Measurements from ENCODE around the gene ARSH. TPM values are rescaled to one million over a fixed set of nuclear protein-coding genes. Genes with fewer than 3 reads are reported as not detected.
"Not testable (repeated sequence)": the region's sequence is repeated elsewhere in the genome, so short reads cannot be mapped to it uniquely, and the experiment has no call there.

ARSH gene, protein sequence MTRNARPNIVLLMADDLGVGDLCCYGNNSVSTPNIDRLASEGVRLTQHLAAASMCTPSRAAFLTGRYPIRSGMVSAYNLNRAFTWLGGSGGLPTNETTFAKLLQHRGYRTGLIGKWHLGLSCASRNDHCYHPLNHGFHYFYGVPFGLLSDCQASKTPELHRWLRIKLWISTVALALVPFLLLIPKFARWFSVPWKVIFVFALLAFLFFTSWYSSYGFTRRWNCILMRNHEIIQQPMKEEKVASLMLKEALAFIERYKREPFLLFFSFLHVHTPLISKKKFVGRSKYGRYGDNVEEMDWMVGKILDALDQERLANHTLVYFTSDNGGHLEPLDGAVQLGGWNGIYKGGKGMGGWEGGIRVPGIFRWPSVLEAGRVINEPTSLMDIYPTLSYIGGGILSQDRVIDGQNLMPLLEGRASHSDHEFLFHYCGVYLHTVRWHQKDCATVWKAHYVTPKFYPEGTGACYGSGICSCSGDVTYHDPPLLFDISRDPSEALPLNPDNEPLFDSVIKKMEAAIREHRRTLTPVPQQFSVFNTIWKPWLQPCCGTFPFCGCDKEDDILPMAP
- polyA plus RNA-seq (2013) = not detected

DNA sequence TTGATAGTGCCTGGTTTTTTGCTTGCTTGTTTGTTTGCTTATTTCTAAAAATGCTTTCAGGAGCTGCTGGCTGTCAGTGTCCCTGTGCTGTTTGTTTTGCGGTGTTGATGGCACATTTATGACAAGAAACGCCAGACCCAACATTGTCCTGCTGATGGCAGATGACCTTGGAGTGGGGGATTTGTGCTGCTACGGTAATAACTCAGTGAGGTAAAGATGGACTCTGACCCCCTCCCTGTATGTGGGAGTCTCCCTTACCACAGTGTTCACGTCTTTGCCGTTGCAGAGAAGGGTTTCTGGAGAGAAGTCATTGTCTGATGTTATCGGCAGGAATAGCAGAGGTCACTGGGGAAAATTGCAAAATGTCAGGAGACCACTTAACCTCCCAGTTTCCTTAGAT is at the start of gene ARSH:
Gene ARSH, plus strand, starts transcription at position 52 of the 400 bp plus-strand sequence. Its CDS starts 67 bp downstream, at position 119.
- CTCF ChIA-PET = no interaction called here
- Histone ChIP-seq H3K27ac (ENCODE audit: insufficient read depth in 1 of 2, low read depth in 1 of 2, low read length in 2 of 2, poor library complexity in 1 of 2, severe bottlenecking in 2 of 2) (no peak within 1 kb of the TSS), H3K9me3 (ENCODE audit: control extremely low read depth in 1 of 5, control insufficient read depth in 4 of 5, insufficient read depth in 2 of 5, low read depth in 1 of 5, low read length in 4 of 5) (peaks cover 0 to 8% (median 0%) of the 10 kb centered on the region in 5 experiments), H3K27me3 (replicated peaks in 2 of 5; ENCODE audit: control insufficient read depth in 4 of 5, insufficient read depth in 5 of 5, low read length in 4 of 5) (no peaks in the 10 kb centered on the region), H3K36me3 (ENCODE audit: control insufficient read depth in 4 of 4, insufficient read depth in 4 of 4, low read length in 3 of 4) (no peaks in the 10 kb centered on the region), H3K4me3 (ENCODE audit: control insufficient read depth in 1 of 7, extremely low read depth in 1 of 7, insufficient read depth in 4 of 7, low read depth in 2 of 7, low read length in 6 of 7) (no peak within 1 kb of the TSS), H3K4me1 (ENCODE audit: control extremely low read depth in 1 of 4, control insufficient read depth in 4 of 4, insufficient read depth in 4 of 4, low read length in 3 of 4) (no peaks in the 10 kb centered on the region)
- WGBS (ENCODE audit: insufficient coverage) = 69% methylated on average over 5 of the region's 6 CpGs
- DNase-seq = no peak
- POLR2A ChIA-PET = no interaction called here

GRCh38 chrX:2958199-2958598 is 48.1 kb upstream of the ARSH start:
- no peaks in the 10 kb centered on the region for H3K9me3 ChIP-seq (ENCODE audit: control extremely low read depth in 1 of 5, control insufficient read depth in 4 of 5, insufficient read depth in 2 of 5, low read depth in 1 of 5, low read length in 4 of 5)
- peaks cover 0 to 3% (median 0%) of the 10 kb centered on the region in 5 experiments for H3K27me3 ChIP-seq (replicated peaks in 2 of 5; ENCODE audit: control insufficient read depth in 4 of 5, insufficient read depth in 5 of 5, low read length in 4 of 5)
- no peaks in the 10 kb centered on the region for H3K36me3 ChIP-seq (ENCODE audit: control insufficient read depth in 4 of 4, insufficient read depth in 4 of 4, low read length in 3 of 4)
- ChIA-PET CTCF (no interaction called here), POLR2A (interaction anchor here (0.7 kb wide), 1 partner anchor 144 kb away, joined by 3 read pairs; no protein-coding TSS in a partner anchor)
- no peak overlapping the region for H3K27ac ChIP-seq (ENCODE audit: insufficient read depth in 1 of 2, low read depth in 1 of 2, low read length in 2 of 2, poor library complexity in 1 of 2, severe bottlenecking in 2 of 2)
- H3K4me1 ChIP-seq (ENCODE audit: control extremely low read depth in 1 of 4, control insufficient read depth in 4 of 4, insufficient read depth in 4 of 4, low read length in 3 of 4) = no peaks in the 10 kb centered on the region
- DNase-seq = peak in 1 of 3 donors; percentile 8
- no peak overlapping the region for H3K4me3 ChIP-seq (ENCODE audit: control insufficient read depth in 1 of 7, extremely low read depth in 1 of 7, insufficient read depth in 4 of 7, low read depth in 2 of 7, low read length in 6 of 7)
- 93% methylated on average over 5 of the region's 9 CpGs for WGBS (ENCODE audit: insufficient coverage)

GRCh38 chrX:2960861-2961515 is 45.4 kb upstream of the ARSH start:
- no peak overlapping the region for H3K4me3 ChIP-seq (ENCODE audit: control insufficient read depth in 1 of 7, extremely low read depth in 1 of 7, insufficient read depth in 4 of 7, low read depth in 2 of 7, low read length in 6 of 7)
- peaks cover 0 to 3% (median 0%) of the 10 kb centered on the region in 5 experiments for H3K27me3 ChIP-seq (replicated peaks in 2 of 5; ENCODE audit: control insufficient read depth in 4 of 5, insufficient read depth in 5 of 5, low read length in 4 of 5)
- no peak overlapping the region for H3K27ac ChIP-seq (ENCODE audit: insufficient read depth in 1 of 2, low read depth in 1 of 2, low read length in 2 of 2, poor library complexity in 1 of 2, severe bottlenecking in 2 of 2)
- H3K9me3 ChIP-seq (ENCODE audit: control extremely low read depth in 1 of 5, control insufficient read depth in 4 of 5, insufficient read depth in 2 of 5, low read depth in 1 of 5, low read length in 4 of 5) = no peaks in the 10 kb centered on the region
- no peak for DNase-seq
- POLR2A ChIA-PET = no interaction called here
- no peaks in the 10 kb centered on the region for H3K36me3 ChIP-seq (ENCODE audit: control insufficient read depth in 4 of 4, insufficient read depth in 4 of 4, low read length in 3 of 4)
- WGBS (ENCODE audit: insufficient coverage) = 87% methylated on average over 14 of the region's 14 CpGs
- H3K4me1 ChIP-seq (ENCODE audit: control extremely low read depth in 1 of 4, control insufficient read depth in 4 of 4, insufficient read depth in 4 of 4, low read length in 3 of 4) = no peaks in the 10 kb centered on the region
- CTCF ChIA-PET = no interaction called here

DNA sequence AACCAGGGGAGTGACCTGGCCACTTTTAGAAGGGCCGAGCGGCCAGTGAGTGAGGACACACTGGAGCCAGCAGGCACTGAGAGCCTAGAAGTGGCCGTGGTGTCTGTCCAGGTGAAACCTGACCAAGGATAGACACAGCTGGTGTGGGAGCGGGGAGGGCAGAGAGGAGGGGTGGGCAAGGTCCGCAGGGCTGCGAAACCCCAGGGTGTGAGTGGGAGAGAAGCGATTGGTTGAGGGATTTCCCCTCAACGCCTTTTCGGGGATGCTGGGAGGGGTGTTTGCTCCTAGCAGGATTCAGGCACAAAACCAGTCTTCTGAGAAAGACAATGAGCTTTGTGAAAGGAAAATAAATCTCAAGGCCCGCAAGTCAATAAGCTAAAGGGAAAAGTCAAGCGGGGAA is 44.0 kb upstream of the ARSH start:
- 69% methylated on average over 8 of the region's 11 CpGs for WGBS (ENCODE audit: insufficient coverage)
- CTCF ChIA-PET = no interaction called here
- H3K4me3 ChIP-seq (ENCODE audit: control insufficient read depth in 1 of 7, extremely low read depth in 1 of 7, insufficient read depth in 4 of 7, low read depth in 2 of 7, low read length in 6 of 7) = no peak overlapping the region

DNA sequence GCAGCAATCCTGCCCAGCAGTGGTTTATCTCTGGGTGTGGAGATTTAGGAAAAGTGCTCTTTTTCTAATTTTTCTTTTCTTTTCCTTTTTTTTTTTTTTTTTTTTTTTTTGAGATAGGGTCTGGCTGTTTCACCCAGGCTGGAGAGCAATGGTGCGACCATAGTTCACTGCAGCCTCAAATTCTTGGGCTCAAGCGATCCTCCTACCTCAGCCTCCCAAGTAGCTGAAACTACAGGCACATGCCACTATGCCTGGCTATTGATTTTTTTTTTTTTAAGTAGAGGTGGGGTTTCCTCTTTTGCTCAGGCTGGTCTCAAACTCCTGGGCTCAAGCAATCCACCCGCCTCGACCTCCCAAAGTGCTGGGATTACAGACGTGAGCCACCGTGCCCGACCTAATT is 42.9 kb upstream of the ARSH start:
- 100% methylated on average over 2 of the region's 7 CpGs for WGBS (ENCODE audit: insufficient coverage)
- DNase-seq; H3K27ac ChIP-seq (ENCODE audit: insufficient read depth in 1 of 2, low read depth in 1 of 2, low read length in 2 of 2, poor library complexity in 1 of 2, severe bottlenecking in 2 of 2); H3K36me3 ChIP-seq (ENCODE audit: control insufficient read depth in 4 of 4, insufficient read depth in 4 of 4, low read length in 3 of 4); H3K9me3 ChIP-seq (ENCODE audit: control extremely low read depth in 1 of 5, control insufficient read depth in 4 of 5, insufficient read depth in 2 of 5, low read depth in 1 of 5, low read length in 4 of 5); H3K4me1 ChIP-seq (ENCODE audit: control extremely low read depth in 1 of 4, control insufficient read depth in 4 of 4, insufficient read depth in 4 of 4, low read length in 3 of 4); CTCF ChIA-PET; POLR2A ChIA-PET; H3K4me3 ChIP-seq (ENCODE audit: control insufficient read depth in 1 of 7, extremely low read depth in 1 of 7, insufficient read depth in 4 of 7, low read depth in 2 of 7, low read length in 6 of 7); H3K27me3 ChIP-seq (replicated peaks in 2 of 5; ENCODE audit: control insufficient read depth in 4 of 5, insufficient read depth in 5 of 5, low read length in 4 of 5): not testable (repeated sequence)

More for the DNA sequence above, 44.0 kb upstream of the ARSH start:
- no peaks in the 10 kb centered on the region for H3K9me3 ChIP-seq (ENCODE audit: control extremely low read depth in 1 of 5, control insufficient read depth in 4 of 5, insufficient read depth in 2 of 5, low read depth in 1 of 5, low read length in 4 of 5)
- no peaks in the 10 kb centered on the region for H3K4me1 ChIP-seq (ENCODE audit: control extremely low read depth in 1 of 4, control insufficient read depth in 4 of 4, insufficient read depth in 4 of 4, low read length in 3 of 4)
- POLR2A ChIA-PET = no interaction called here
- peaks cover 0 to 3% (median 0%) of the 10 kb centered on the region in 5 experiments for H3K27me3 ChIP-seq (replicated peaks in 2 of 5; ENCODE audit: control insufficient read depth in 4 of 5, insufficient read depth in 5 of 5, low read length in 4 of 5)
- no peak overlapping the region for H3K27ac ChIP-seq (ENCODE audit: insufficient read depth in 1 of 2, low read depth in 1 of 2, low read length in 2 of 2, poor library complexity in 1 of 2, severe bottlenecking in 2 of 2)
- DNase-seq = no peak
- no peaks in the 10 kb centered on the region for H3K36me3 ChIP-seq (ENCODE audit: control insufficient read depth in 4 of 4, insufficient read depth in 4 of 4, low read length in 3 of 4)

DNA sequence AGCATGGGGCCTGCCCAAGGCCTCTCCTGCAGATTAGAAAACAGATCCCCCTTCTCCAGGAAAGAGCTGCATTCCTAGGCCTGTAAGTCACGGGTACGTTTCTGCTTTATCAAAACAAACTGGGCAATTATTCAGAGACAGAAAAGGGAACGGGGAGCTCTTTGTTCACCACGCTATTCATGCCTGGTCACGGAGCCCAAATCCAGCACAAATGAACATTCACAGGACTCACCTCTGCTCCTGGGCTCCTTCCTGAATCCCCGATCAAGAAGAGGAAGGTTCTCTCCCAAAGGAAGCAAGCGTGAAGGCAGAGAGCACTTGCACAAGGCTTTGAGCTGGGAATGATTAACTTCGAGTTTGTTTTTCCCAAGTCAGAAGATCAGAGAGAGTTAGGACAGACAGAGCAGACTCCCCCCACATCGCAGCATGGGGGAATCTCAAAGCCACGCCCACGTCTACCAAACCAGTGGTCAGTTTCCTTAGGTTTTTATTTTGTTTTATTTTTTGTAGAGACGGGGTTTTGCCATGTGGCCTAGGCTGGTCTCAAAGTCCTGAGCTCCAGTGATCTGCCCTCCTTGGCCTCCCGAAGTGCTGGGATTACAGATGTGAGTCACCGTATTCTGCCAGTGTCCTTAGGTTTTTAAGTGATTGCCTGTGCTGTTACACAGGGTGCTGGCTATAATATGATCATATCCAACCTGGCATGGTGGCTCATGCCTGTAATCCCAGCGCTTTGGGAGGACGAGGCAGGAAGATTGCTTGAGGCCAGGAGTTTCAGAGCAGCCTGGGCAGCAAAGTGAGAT is 42.2 kb upstream of the ARSH start:
- WGBS (ENCODE audit: insufficient coverage) = 85% methylated on average over 11 of the region's 16 CpGs
- DNase-seq; POLR2A ChIA-PET; H3K4me1 ChIP-seq (ENCODE audit: control extremely low read depth in 1 of 4, control insufficient read depth in 4 of 4, insufficient read depth in 4 of 4, low read length in 3 of 4); H3K36me3 ChIP-seq (ENCODE audit: control insufficient read depth in 4 of 4, insufficient read depth in 4 of 4, low read length in 3 of 4); H3K27ac ChIP-seq (ENCODE audit: insufficient read depth in 1 of 2, low read depth in 1 of 2, low read length in 2 of 2, poor library complexity in 1 of 2, severe bottlenecking in 2 of 2); CTCF ChIA-PET; H3K9me3 ChIP-seq (ENCODE audit: control extremely low read depth in 1 of 5, control insufficient read depth in 4 of 5, insufficient read depth in 2 of 5, low read depth in 1 of 5, low read length in 4 of 5); H3K4me3 ChIP-seq (ENCODE audit: control insufficient read depth in 1 of 7, extremely low read depth in 1 of 7, insufficient read depth in 4 of 7, low read depth in 2 of 7, low read length in 6 of 7): not testable (repeated sequence)
- H3K27me3 ChIP-seq (replicated peaks in 2 of 5; ENCODE audit: control insufficient read depth in 4 of 5, insufficient read depth in 5 of 5, low read length in 4 of 5) = peaks cover 0 to 16% (median 0%) of the 10 kb centered on the region in 5 experiments

Data from common myeloid progenitor, CD34-positive (primary cell).